ENCODE data around the gene GPRIN1. TPM values are rescaled to one million over a fixed set of nuclear protein-coding genes. Genes with fewer than 3 reads are reported as not detected.
"Not testable (repeated sequence)": the region's sequence is repeated elsewhere in the genome, so short reads cannot be mapped to it uniquely, and the experiment has no call there.

Gene GPRIN1
- total RNA-seq, 2 donors from 2014 or later, result 0.14 to 6.6 TPM

- no peak overlapping the region for H3K4me3 ChIP-seq
- no peak for DNase-seq (ENCODE audit: low spot score)
- no peak overlapping the region for H3K27ac ChIP-seq
- no peaks in the 10 kb centered on the region for H3K36me3 ChIP-seq
- H3K9me3 ChIP-seq, result no peaks in the 10 kb centered on the region
- H3K27me3 ChIP-seq (replicated peaks; ENCODE audit: insufficient read depth), result no peaks in the 10 kb centered on the region
- TF ChIP-seq POLR2AphosphoS5 (IDR thresholded peaks at IDR 0.05) (no peak), POLR2A (IDR thresholded peaks at IDR 0.05) (no peak)
- TF ChIP-seq, protein P1, sequence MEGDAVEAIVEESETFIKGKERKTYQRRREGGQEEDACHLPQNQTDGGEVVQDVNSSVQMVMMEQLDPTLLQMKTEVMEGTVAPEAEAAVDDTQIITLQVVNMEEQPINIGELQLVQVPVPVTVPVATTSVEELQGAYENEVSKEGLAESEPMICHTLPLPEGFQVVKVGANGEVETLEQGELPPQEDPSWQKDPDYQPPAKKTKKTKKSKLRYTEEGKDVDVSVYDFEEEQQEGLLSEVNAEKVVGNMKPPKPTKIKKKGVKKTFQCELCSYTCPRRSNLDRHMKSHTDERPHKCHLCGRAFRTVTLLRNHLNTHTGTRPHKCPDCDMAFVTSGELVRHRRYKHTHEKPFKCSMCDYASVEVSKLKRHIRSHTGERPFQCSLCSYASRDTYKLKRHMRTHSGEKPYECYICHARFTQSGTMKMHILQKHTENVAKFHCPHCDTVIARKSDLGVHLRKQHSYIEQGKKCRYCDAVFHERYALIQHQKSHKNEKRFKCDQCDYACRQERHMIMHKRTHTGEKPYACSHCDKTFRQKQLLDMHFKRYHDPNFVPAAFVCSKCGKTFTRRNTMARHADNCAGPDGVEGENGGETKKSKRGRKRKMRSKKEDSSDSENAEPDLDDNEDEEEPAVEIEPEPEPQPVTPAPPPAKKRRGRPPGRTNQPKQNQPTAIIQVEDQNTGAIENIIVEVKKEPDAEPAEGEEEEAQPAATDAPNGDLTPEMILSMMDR (IDR thresholded peaks at IDR 0.05), result no peak
- no peaks in the 10 kb centered on the region for H3K4me1 ChIP-seq (replicated peaks)
- intact Hi-C loops (cut with DNase I), result no loop called here
- WGBS, result 31% methylated on average over 5 of the region's 5 CpGs
Measured at GRCh38 chr5:176559683-176560082, 50.3 kb downstream of the GPRIN1 start.

GRCh38 chr5:176557846-176558245, 52.1 kb downstream of the GPRIN1 start:
- WGBS, result 96% methylated on average over 13 of the region's 13 CpGs
- intact Hi-C loops (cut with DNase I), result no loop called here

GRCh38 chr5:176553260-176554085, 56.5 kb downstream of the GPRIN1 start:
- 52% methylated on average over 18 of the region's 18 CpGs for WGBS
- no peak overlapping the region for H3K4me3 ChIP-seq
- intact Hi-C loops (cut with DNase I), result no loop called here
- H3K36me3 ChIP-seq, result no peaks in the 10 kb centered on the region
- TF ChIP-seq POLR2AphosphoS5 (IDR thresholded peaks at IDR 0.05), result no peak
- no peaks in the 10 kb centered on the region for H3K4me1 ChIP-seq (replicated peaks)
- no peaks in the 10 kb centered on the region for H3K9me3 ChIP-seq
- DNase-seq (ENCODE audit: low spot score), result no peak
- H3K27me3 ChIP-seq (replicated peaks; ENCODE audit: insufficient read depth), result no peaks in the 10 kb centered on the region
- H3K27ac ChIP-seq, result no peak overlapping the region

More at GRCh38 chr5:176557846-176558245, 52.1 kb downstream of the GPRIN1 start:
- Histone ChIP-seq H3K9me3 (no peaks in the 10 kb centered on the region), H3K36me3 (no peaks in the 10 kb centered on the region), H3K27ac (no peak overlapping the region), H3K4me1 (replicated peaks) (no peaks in the 10 kb centered on the region), H3K4me3 (no peak overlapping the region), H3K27me3 (replicated peaks; ENCODE audit: insufficient read depth) (no peaks in the 10 kb centered on the region)
- DNase-seq (ENCODE audit: low spot score), result no peak
- TF ChIP-seq POLR2A (IDR thresholded peaks at IDR 0.05) (no peak), POLR2AphosphoS5 (IDR thresholded peaks at IDR 0.05) (no peak)
- TF ChIP-seq, protein P1 (IDR thresholded peaks at IDR 0.05), result no peak

GRCh38 chr5:176552332-176552869, 57.6 kb downstream of the GPRIN1 start:
- TF ChIP-seq, protein P1 (IDR thresholded peaks at IDR 0.05), result no peak
- TF ChIP-seq POLR2A (IDR thresholded peaks at IDR 0.05) (no peak), POLR2AphosphoS5 (IDR thresholded peaks at IDR 0.05) (no peak)
- Histone ChIP-seq H3K36me3 (no peaks in the 10 kb centered on the region), H3K27ac (no peak overlapping the region), H3K4me3 (no peak overlapping the region), H3K9me3 (no peaks in the 10 kb centered on the region), H3K4me1 (replicated peaks) (no peaks in the 10 kb centered on the region), H3K27me3 (replicated peaks; ENCODE audit: insufficient read depth) (no peaks in the 10 kb centered on the region)
- 81% methylated on average over 11 of the region's 11 CpGs for WGBS
- DNase-seq (ENCODE audit: low spot score), result no peak
- intact Hi-C loops (cut with DNase I), result no loop called here

DNA sequence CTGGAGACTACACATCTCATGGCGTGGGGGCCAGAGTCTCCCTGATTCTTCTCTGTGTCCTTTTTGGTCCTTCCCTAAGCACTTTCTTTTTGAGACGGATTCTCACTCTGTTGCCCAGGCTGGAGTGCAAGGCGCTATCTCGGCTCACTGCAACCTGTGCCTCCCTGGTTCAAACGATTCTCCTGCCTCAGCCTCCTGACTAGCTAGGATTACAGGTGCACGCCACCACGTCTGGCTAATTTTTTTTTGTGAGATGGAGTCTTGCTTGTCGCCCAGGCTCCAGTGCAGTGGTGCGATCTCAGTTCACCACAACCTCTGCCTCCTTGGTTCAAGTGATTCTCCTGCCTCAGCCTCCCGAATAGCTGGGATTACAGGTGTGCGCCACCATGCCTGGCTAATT, 59.0 kb downstream of the GPRIN1 start:
- 83% methylated on average over 11 of the region's 11 CpGs for WGBS
- H3K27ac ChIP-seq; intact Hi-C loops (cut with DNase I); H3K27me3 ChIP-seq (replicated peaks; ENCODE audit: insufficient read depth); H3K36me3 ChIP-seq; DNase-seq (ENCODE audit: low spot score); H3K9me3 ChIP-seq; H3K4me3 ChIP-seq; H3K4me1 ChIP-seq (replicated peaks): not testable (repeated sequence)
